GM12874 (cell line): ENCODE results near the gene CATSPER4.

Experiments
- TF ChIP-seq, protein P1 (sequence below): IDR thresholded peaks from 2 replicates; pipeline ENCODE4 v1.5.1; 2011; ENCODE audit warnings: low read depth, mild to moderate bottlenecking, control low read depth, low read length, moderate library complexity; ENCODE audit not compliant: insufficient read depth

CATSPER4 gene

GRCh38 chr1:26190373-26190987 lies at the start of gene CATSPER4:
Gene CATSPER4, plus strand, starts transcription at chr1:26190602. Its CDS starts 26 bp downstream, at chr1:26190628.
- TF ChIP-seq, protein P1, sequence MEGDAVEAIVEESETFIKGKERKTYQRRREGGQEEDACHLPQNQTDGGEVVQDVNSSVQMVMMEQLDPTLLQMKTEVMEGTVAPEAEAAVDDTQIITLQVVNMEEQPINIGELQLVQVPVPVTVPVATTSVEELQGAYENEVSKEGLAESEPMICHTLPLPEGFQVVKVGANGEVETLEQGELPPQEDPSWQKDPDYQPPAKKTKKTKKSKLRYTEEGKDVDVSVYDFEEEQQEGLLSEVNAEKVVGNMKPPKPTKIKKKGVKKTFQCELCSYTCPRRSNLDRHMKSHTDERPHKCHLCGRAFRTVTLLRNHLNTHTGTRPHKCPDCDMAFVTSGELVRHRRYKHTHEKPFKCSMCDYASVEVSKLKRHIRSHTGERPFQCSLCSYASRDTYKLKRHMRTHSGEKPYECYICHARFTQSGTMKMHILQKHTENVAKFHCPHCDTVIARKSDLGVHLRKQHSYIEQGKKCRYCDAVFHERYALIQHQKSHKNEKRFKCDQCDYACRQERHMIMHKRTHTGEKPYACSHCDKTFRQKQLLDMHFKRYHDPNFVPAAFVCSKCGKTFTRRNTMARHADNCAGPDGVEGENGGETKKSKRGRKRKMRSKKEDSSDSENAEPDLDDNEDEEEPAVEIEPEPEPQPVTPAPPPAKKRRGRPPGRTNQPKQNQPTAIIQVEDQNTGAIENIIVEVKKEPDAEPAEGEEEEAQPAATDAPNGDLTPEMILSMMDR: 0 out of 2 replicates have a peak, but pooled peaks have one; percentile 15

GRCh38 chr1:26142159-26142558 lies 48.2 kb upstream of the CATSPER4 start:
- TF ChIP-seq, protein P1: no peak

GRCh38 chr1:26145041-26145959 lies 45.1 kb upstream of the CATSPER4 start:
- TF ChIP-seq, protein P1: peak; percentile 67

DNA sequence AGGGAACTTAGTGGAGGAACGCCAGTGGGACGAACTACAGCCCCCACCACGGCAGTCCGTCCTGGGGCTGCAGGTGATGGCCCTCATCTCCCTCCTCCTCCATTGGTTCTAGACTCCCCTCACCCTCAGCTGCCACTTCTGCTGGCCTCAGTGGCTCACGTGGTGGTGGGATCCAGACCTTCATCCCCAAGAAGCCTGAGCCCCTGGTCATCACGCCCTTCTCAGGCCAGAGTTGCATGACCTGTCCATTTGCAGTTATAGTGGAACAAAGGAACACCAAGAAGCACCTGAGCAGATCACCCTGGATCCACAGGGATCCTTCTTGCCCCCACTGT lies 44.5 kb upstream of the CATSPER4 start:
- TF ChIP-seq, protein P1: no peak

DNA sequence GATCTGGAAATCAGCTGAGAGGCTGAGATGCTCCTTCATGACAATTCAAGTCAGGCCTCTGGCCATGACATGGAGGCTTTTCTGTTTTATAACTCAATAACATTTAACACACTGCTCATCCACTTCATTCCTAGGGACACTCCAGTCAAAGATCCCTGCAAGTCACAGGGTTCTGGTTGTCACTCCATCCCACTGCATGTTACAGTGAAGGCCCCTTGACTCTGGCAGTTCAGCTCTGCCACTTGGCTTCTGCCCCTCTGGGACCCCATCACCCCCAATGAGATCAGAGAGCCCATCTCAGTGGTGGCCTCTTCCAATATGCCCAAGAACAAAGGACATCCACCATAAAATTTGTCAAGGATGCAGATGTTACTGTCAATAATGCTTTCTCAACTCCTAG lies 41.5 kb upstream of the CATSPER4 start:
- TF ChIP-seq, protein P1: no peak

- TF ChIP-seq, protein P1: no peak
Measured at GRCh38 chr1:26153966-26154532, 36.4 kb upstream of the CATSPER4 start.

DNA sequence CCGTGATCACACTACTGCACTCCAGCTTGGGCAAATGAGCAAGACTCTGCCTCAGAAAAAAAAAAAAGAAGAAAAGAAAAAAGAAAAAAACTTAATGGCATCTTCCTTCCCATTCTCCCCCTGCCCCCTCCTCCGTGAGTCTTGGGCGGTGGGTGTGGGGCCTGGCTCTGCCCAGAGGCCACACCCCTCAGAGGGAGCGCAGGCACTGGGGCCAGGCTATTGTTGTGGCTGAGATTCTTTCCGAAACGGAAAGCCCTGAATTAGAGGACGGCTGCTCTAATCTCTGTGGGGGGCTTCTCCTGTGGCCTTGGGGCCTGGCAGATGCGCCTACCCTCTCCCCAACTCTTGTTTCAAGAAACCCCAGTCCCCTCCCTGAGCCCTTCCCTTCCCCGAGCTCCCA lies 35.7 kb upstream of the CATSPER4 start:
- TF ChIP-seq, protein P1: no peak
